HG02610 (cell line): ENCODE results near the gene WIF1.

ENCODE experiments used
- ATAC-seq: cut with Tn5 transposase; IDR thresholded peaks from one replicate; pipeline ENCODE4 v1.9.1; 2021; ENCODE audit warnings: mild to moderate bottlenecking, moderate library complexity; ENCODE audit not compliant: unreplicated experiment

Gene WIF1

GRCh38 chr12:65123435-65124063 is 2.4 kb upstream of the WIF1 start:
- no peak for ATAC-seq

- no peak for ATAC-seq
These were observed 1.6 kb upstream of the WIF1 start for GRCh38 chr12:65122703-65123102.

- ATAC-seq: no peak
These were observed 908 bp upstream of the WIF1 start for GRCh38 chr12:65121956-65122469.

DNA sequence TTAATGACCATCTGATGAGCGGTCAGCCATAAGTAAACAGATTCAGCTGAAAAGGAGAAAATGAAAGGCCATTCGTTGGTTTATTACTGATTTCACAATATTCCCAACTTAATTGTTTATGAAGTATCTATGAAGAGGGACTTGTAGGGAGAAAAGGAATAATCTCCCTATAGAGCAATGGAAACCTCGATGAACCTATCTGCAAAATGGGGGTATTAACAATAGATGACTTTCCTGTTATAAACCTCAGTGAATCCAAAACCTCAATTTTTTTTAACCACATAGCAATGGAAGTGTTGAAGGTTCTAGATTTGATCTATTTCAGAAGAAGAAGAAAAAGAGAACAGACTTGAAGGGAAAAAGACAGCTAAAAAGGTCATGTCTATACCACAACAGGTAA is 2.0 kb downstream of the WIF1 start:
- no peak for ATAC-seq

DNA sequence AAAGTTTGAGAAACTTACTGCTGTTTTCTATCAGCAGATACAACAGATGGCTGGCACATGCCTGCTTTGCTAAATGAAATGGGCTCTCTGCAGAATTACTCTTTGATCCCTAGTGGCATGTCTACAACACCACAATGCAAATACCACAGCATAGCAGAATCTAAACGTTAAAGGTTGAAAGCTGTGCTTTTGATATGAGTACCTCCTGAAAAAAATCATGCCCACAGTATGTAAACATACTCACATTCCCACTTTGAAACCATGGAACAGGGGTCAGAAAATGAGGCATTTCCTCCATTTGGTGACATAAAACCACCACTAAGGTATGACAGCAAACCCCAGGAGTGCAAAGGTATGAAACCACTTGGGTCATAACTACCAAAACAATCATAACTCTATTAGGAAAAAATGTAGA is 7.5 kb downstream of the WIF1 start:
- ATAC-seq: no peak

DNA sequence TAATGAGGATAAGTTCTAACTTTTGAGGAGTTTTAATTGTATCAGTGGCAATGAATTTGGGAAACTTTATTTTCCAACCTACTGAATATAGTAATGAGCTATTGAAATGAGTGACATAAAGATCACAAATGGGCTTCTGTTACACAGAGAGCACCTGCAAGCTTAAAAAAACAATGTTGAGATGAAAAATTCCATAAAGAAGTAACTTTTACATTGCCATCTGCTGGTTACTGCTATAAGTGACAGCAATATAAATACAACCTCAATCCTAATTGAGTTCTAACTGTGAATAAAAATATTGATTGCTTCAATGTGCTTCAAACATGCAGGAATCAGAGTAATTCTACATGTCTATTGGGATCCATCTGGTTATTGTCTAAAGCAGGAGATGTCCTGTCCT is 14.2 kb downstream of the WIF1 start:
- ATAC-seq: no peak

DNA sequence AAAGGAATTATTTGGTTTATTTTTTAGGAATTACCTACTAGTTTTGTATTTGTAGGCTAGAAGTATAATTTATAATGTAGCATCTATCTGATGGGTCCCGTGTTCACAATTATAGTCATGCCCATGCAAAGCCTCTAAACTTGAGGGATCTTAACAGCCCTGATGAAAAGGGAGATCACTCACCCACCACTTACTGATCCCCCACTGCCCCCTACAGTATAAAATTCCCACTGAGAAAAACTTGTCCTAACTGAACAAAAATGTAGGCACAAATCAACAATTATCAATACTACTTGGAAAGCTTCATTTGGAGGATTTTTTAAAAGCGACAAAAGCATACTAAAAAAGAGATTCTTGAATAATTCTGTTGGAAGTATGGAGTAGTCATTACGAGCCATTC is 21.0 kb downstream of the WIF1 start:
- ATAC-seq: no peak

- ATAC-seq: no peak
These were observed 21.9 kb downstream of the WIF1 start for GRCh38 chr12:65099182-65099581.

- ATAC-seq: no peak
These were observed 22.7 kb downstream of the WIF1 start for GRCh38 chr12:65098364-65098763.

GRCh38 chr12:65094722-65095121 is 26.4 kb downstream of the WIF1 start:
- ATAC-seq: no peak

- no peak for ATAC-seq
These were observed 27.5 kb downstream of the WIF1 start for GRCh38 chr12:65093606-65094005.

GRCh38 chr12:65090461-65090860 is 30.6 kb downstream of the WIF1 start:
- ATAC-seq: no peak

- ATAC-seq: no peak
These were observed 34.9 kb downstream of the WIF1 start for GRCh38 chr12:65086236-65086635.

DNA sequence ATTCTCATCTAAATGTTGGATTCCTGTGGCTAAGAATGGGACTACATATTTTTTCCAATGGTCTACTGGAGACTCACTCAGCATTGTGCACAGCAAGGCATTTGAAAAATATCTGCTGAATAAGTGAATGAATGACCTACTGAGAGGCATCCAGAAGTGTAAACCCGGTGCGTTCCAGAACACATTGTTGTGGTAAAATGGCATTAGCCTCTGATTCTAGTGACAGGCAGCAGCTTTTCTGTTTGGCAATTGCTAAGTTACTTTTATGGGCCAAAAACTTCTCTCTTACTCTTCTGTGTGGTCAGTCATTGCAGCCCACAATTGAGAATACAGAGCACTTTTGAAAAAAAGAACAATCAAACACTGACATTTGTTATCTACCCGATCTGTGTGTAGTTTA is 36.5 kb downstream of the WIF1 start:
- no peak for ATAC-seq

DNA sequence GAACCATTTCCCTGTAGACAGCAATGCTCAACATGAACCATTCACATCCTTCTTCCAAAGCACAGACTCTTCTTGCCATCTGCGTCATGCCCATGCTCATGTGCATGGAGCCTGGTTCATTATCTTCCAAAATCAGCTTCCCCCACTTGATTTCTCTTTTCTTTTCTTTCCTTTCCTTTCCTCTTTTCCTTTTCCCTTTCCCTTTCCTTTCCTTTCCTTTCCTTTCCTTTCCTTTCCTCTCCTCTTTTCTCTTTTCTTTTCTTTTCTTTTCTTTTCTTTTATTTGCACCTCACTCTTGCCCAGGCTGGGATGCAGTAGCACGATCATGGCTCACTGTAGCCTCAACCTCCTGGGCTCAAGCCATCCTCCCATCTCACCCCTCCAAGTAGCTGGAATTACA is 37.5 kb downstream of the WIF1 start:
- no peak for ATAC-seq

DNA sequence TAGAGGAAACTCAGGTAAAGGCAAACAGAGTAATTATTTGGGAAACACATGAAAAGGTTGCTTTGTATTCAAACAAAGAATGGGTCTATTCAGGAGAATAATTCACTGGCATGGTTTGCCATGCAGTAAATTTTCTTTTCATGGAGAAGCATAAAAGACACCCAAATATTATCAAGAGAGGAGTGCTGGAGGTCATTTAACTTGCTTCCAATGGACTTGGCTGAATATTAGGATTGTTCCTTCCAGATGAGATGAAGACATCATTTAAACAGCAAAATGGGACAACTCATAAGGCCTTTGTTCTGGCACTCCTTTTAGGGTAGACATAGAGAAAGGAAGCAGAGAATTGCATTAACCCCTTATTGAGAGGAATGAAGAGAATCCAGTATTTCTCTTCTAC is 38.7 kb downstream of the WIF1 start:
- no peak for ATAC-seq

GRCh38 chr12:65081496-65081895 is 39.6 kb downstream of the WIF1 start:
- no peak for ATAC-seq

GRCh38 chr12:65074932-65075331 is 46.2 kb downstream of the WIF1 start:
- ATAC-seq: no peak

- no peak for ATAC-seq
These were observed 51.8 kb downstream of the WIF1 start for GRCh38 chr12:65069336-65069735.

DNA sequence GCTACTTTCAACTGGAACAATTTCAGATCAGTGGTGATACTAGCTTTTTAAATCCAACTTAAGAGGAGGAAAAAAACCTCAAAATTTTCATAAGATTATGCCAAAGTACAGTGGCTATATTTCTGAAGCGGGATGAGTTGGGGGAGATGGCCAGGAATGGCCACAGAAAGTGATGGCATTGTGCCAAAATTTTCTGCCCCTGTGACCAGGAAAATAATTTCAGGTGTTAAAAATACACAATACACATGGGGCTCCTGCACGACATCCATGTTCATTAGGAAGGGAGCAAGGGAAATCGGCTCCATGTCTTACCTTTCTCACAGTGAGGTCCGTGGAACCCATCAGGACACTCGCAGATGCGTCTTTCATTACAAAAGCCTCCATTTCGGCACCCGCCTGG is 53.7 kb downstream of the WIF1 start:
- no peak for ATAC-seq

DNA sequence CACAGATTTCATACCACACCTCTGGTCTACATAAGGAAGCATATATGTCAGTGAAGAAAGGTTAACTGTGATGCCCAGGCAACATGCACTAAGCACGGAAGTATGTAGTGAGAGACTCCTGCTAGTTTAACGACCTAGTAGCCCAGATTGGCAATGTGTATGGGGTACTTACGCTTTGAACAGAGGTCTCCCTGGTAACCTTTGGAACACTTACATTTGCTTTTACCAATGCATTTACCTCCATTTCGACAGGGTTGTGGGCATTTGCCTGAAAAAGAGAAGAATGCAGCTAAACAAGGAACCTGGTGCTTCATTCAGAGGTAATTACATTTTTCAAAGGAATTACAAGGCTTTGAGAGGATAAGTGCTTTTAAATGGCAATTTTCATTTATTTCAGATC is 65.2 kb downstream of the WIF1 start:
- no peak for ATAC-seq

GRCh38 chr12:65051218-65051617 is 69.9 kb downstream of the WIF1 start:
- no peak for ATAC-seq

DNA sequence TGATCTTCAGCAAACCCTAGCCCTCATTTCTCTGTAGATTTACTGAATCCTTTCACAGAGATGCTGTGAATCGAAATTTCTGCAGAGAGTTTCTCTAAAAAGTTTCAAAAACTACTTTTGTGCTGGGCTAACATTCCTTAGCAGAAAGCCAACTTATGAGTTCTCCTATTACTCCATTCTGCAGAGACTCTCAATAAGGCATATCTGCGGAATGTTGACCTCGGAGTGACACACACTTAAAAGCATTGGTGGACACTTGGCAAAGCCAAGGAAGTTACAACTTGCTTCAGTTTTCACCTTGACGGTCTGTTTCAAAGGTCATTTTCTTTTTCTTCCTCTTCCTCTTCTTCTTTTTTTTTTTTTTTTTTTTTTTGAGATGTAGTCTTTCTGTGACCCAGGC is 75.8 kb downstream of the WIF1 start:
- ATAC-seq: no peak
